ENCODE measurements around the gene ASB4. TPM values are rescaled to one million over a fixed set of nuclear protein-coding genes. Genes with fewer than 3 reads are reported as not detected.
A peak's percentile ranks its signal among the peaks of the same experiment; 100 is the strongest.
"Not testable (repeated sequence)": the region's sequence is repeated elsewhere in the genome, so short reads cannot be mapped to it uniquely, and the experiment has no call there.

ASB4 gene, protein sequence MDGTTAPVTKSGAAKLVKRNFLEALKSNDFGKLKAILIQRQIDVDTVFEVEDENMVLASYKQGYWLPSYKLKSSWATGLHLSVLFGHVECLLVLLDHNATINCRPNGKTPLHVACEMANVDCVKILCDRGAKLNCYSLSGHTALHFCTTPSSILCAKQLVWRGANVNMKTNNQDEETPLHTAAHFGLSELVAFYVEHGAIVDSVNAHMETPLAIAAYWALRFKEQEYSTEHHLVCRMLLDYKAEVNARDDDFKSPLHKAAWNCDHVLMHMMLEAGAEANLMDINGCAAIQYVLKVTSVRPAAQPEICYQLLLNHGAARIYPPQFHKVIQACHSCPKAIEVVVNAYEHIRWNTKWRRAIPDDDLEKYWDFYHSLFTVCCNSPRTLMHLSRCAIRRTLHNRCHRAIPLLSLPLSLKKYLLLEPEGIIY
- total RNA-seq, result 0.16 TPM

GRCh38 chr7:95485391-95486123, at the start of gene ASB4:
TSS of gene ASB4 (plus strand) at chr7:95485943. CDS start at chr7:95485972, 29 bp downstream.
- DNase-seq, result no peak

DNA sequence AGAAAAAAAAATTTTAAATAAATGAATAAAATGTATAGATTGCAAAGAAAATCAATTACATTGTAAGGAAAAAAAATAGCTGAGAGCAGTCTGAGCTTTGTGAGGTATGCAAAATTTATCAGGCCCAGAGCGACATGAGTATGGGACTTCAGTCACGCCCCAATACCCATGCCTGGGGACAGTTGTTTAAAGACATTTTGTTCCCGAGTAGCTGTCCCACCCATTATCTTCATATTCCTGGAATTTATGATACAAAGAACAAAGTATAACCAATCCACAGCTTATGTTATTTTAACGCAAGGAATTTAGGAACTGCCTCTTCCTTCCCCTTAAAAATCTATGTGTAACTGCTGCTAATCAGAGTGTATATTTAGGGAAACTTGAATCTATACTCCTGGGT, 49.3 kb upstream of the ASB4 start:
- no peak for DNase-seq

- no peak for DNase-seq
Observed at GRCh38 chr7:95440394-95441038, 45.2 kb upstream of the ASB4 start.

GRCh38 chr7:95441042-95441823, 44.5 kb upstream of the ASB4 start:
- no peak for DNase-seq

GRCh38 chr7:95444796-95445195, 40.9 kb upstream of the ASB4 start:
- DNase-seq, result no peak

GRCh38 chr7:95446618-95447017, 39.1 kb upstream of the ASB4 start:
- DNase-seq, result no peak

DNA sequence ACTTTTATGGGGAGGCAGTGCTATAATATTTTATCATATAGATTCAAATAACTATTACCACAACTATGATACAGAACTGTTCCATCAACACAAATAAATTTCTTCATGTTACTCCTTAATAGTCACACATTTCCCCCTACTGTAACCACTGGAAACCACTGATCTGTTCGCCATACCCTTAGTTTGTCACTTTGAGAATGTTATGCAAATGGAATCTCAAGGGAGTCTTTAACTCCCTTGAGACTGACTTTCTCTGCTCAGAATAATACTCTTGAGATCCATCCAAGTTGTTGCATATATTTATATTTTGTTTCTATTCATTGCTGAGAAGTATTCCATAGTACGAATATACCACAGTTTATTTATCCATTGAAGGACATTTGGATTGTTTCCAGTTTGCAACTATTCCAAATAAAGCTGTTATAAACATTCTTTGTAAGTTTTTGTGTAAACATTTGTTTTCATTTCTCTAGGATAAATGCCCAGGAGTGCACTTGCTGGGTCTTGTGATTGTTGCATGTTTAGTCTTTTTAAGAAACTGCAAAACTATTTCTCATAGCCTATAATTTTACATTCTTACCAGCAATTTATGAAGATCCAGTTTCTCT, 31.2 kb upstream of the ASB4 start:
- no peak for DNase-seq

DNA sequence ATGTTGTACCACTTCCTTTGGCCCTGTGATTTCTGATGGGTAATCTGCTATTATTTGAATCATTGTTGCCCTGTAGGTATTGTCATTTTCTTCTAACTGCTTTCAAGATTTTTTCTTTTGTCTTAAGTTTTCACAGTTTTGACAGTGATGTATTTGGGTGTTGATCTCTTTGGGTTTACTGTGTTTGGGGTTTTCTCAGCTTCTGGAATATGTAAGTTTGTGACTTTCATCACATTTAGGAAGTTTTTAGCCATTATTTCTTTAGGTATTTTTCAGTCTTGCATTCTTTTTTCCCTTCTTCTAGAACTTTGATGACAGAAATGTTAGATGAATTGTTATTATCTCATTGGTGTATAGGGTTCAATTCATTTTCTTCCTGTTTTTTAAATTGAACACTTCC, 27.8 kb upstream of the ASB4 start:
- no peak for DNase-seq

DNA sequence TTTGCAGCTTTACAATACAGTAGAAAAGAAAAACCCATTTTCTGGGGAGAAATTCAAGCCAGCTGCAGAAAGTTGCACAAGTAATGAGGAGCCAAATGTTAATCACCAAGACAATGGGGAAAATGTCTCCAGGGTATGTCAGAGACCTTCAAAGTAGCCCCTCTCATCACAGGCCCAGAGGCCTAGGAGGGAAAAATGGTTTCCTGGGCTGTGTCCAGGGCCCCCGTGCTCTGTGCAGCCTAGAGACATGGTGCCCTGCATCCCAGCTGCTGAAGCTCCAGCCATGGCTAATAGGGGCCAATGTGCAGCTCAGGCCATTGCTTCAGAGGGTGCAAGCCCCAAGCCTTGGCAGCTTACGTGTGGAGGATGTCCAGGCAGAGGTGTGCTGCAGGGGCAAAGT, 25.1 kb upstream of the ASB4 start:
- DNase-seq, result not testable (repeated sequence)

GRCh38 chr7:95467912-95468607, 17.7 kb upstream of the ASB4 start:
- no peak for DNase-seq

GRCh38 chr7:95469187-95469586, 16.6 kb upstream of the ASB4 start:
- DNase-seq, result no peak

- no peak for DNase-seq
Observed at GRCh38 chr7:95469848-95470247, 15.9 kb upstream of the ASB4 start.

DNA sequence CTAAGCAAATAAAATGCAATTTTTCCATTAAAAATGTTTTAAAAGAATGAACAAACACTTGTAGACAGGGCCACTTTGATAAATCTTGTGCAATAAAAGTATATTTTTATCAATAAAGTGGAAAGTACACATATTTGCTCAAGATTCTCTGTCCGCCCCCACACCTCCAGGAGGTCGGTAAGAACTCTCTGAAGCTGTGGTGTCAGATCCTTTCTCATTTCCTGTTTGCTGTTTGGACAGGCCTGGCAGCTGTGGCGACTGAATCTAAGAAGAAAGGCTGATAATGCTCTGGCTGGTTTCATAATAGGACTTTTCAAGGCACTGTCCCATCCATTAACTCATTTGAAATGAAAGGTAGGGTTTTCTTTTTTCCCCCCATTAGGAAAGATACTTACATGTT, 15.3 kb upstream of the ASB4 start:
- no peak for DNase-seq

DNA sequence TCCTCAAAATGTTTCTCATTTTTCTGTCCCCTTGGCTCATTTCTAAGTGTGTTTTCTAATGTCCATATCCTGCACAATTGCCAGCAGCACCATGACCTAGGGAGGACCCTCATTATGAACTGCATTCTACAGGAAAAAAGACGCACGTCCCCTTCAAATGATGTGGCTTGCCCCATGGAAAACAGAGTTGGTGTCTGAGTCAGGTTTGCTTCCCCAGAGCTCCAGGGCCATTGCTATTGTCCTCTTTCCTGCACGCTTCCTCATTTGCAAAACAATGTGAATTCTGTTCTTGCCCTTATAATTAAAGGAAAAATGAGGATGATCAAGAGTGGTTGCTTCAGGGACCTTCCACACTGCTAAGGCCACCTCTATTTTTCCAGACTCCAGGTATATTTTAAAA, 14.7 kb upstream of the ASB4 start:
- no peak for DNase-seq

DNA sequence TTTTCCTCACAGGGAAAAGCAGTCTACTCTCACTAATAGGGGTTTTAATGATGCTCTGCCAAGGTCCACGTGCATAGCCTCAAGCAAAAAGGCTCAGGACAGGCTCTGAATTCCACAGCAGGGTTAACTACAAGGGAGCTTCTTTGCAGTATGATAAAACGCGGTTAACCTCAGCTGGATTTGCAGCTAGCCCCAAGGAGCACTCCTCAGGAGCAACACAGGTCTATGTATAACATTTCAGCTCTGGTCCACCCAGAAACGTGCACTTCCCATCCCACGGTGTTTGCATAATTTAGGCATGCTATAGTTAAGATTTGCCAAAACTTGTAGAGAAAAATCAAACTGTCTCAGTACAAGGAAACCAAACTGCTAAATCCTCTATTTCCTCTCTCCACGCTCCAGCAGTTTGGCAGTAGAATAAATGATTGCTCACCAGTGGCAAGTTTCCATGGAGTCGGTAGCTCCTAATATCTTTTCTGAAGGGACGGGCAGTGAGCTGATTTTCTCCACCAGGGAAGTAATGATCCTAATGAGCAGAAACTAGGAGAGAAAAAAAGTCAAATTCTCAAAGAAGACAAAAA, 13.1 kb upstream of the ASB4 start:
- DNase-seq, result no peak

- no peak for DNase-seq
Observed at GRCh38 chr7:95473276-95473985, 12.3 kb upstream of the ASB4 start.

GRCh38 chr7:95476072-95476847, 9.5 kb upstream of the ASB4 start:
- DNase-seq, result no peak

GRCh38 chr7:95476904-95477594, 8.7 kb upstream of the ASB4 start:
- DNase-seq, result peak; percentile 20

Measured in occipital lobe (tissue), 2 donors.